HEK293T (cell line): Measurements from ENCODE around the gene C1orf210.

Experiments used
- CTCF ChIA-PET: fragments of 350-600 bp; formaldehyde crosslinking; extraction: SDS; loops from one replicate; lab custom pipeline; 2021; ENCODE audit warnings: antibody characterized with exemption, inconsistent platforms; lab: Yijun Ruan, JAX
- POLR2A ChIA-PET: fragments of 350-600 bp; formaldehyde crosslinking; extraction: SDS; loops from one replicate; lab custom pipeline; 2020; ENCODE audit warnings: antibody characterized with exemption, inconsistent platforms; lab: Yijun Ruan, JAX
- DNase-seq: peaks from one replicate; pipeline ENCODE4 v3.0.0; 2012; ENCODE audit warnings: mixed read lengths; ENCODE audit errors: extremely low spot score
- ARNT ChIP-seq: fragments of 450-650 bp; IDR thresholded peaks from 2 replicates; pipeline ENCODE4 v1.6.1; 2017; ENCODE audit warnings: mild to moderate bottlenecking
- BHLHE40 ChIP-seq: fragments of 450-650 bp; IDR thresholded peaks from 2 replicates; pipeline ENCODE4 v1.6.1; 2016; ENCODE audit warnings: mild to moderate bottlenecking, moderate library complexity, borderline replicate concordance
- CTBP1 ChIP-seq: fragments of 450-650 bp; IDR thresholded peaks from 2 replicates; pipeline ENCODE4 v1.6.1; 2016; ENCODE audit warnings: borderline replicate concordance
- ELF4 ChIP-seq: fragments of 450-650 bp; IDR thresholded peaks from 2 replicates; pipeline ENCODE4 v1.6.1; 2017; ENCODE audit warnings: antibody characterized with exemption
- FOXA1 ChIP-seq: fragments of 450-650 bp; IDR thresholded peaks from 2 replicates; pipeline ENCODE4 v1.6.1; 2016; ENCODE audit warnings: mild to moderate bottlenecking
- FOXK2 ChIP-seq: fragments of 450-650 bp; IDR thresholded peaks from 2 replicates; pipeline ENCODE4 v1.6.1; 2016; ENCODE audit warnings: mild to moderate bottlenecking
- FOXM1 ChIP-seq: fragments of 450-650 bp; IDR thresholded peaks from 2 replicates; pipeline ENCODE4 v1.6.1; 2017; ENCODE audit warnings: mild to moderate bottlenecking, borderline replicate concordance
- HDGF ChIP-seq: fragments of 450-650 bp; IDR thresholded peaks from 2 replicates; pipeline ENCODE4 v1.6.1; 2017; ENCODE audit warnings: antibody characterized with exemption, borderline replicate concordance
- L3MBTL2 ChIP-seq: fragments of 450-650 bp; conservative IDR thresholded peaks from 2 replicates; pipeline ENCODE4 v1.6.1; 2016; ENCODE audit warnings: mild to moderate bottlenecking
- LEF1 ChIP-seq: fragments of 450-650 bp; IDR thresholded peaks from 2 replicates; pipeline ENCODE4 v1.6.1; 2017; ENCODE audit warnings: mild to moderate bottlenecking, borderline replicate concordance
- NFRKB ChIP-seq: fragments of 450-650 bp; IDR thresholded peaks from 2 replicates; pipeline ENCODE4 v1.6.1; 2016; ENCODE audit warnings: mild to moderate bottlenecking, moderate library complexity
- SP1 ChIP-seq: fragments of 450-650 bp; IDR thresholded peaks from 2 replicates; pipeline ENCODE4 v1.6.1; 2017
- SUZ12 ChIP-seq: fragments of 450-650 bp; IDR thresholded peaks from 2 replicates; pipeline ENCODE4 v1.6.1; 2016; ENCODE audit warnings: mild to moderate bottlenecking
- TARDBP ChIP-seq: fragments of 450-650 bp; IDR thresholded peaks from 2 replicates; pipeline ENCODE4 v1.6.1; 2016
- ZNF384 ChIP-seq: fragments of 450-650 bp; IDR thresholded peaks from 2 replicates; pipeline ENCODE4 v1.6.1; 2016
- TF ChIP-seq, protein P1 (sequence below): fragments of 450-650 bp; IDR thresholded peaks from 2 replicates; pipeline ENCODE4 v1.6.1; 2016

The C1orf210 gene

GRCh38 chr1:43273708-43274107 lies 11.7 kb downstream of the C1orf210 start:
- ChIA-PET POLR2A (no interaction called here), CTCF (no interaction called here)
- TF ChIP-seq, protein P1, sequence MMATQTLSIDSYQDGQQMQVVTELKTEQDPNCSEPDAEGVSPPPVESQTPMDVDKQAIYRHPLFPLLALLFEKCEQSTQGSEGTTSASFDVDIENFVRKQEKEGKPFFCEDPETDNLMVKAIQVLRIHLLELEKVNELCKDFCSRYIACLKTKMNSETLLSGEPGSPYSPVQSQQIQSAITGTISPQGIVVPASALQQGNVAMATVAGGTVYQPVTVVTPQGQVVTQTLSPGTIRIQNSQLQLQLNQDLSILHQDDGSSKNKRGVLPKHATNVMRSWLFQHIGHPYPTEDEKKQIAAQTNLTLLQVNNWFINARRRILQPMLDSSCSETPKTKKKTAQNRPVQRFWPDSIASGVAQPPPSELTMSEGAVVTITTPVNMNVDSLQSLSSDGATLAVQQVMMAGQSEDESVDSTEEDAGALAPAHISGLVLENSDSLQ = no peak
- no peak for DNase-seq

DNA sequence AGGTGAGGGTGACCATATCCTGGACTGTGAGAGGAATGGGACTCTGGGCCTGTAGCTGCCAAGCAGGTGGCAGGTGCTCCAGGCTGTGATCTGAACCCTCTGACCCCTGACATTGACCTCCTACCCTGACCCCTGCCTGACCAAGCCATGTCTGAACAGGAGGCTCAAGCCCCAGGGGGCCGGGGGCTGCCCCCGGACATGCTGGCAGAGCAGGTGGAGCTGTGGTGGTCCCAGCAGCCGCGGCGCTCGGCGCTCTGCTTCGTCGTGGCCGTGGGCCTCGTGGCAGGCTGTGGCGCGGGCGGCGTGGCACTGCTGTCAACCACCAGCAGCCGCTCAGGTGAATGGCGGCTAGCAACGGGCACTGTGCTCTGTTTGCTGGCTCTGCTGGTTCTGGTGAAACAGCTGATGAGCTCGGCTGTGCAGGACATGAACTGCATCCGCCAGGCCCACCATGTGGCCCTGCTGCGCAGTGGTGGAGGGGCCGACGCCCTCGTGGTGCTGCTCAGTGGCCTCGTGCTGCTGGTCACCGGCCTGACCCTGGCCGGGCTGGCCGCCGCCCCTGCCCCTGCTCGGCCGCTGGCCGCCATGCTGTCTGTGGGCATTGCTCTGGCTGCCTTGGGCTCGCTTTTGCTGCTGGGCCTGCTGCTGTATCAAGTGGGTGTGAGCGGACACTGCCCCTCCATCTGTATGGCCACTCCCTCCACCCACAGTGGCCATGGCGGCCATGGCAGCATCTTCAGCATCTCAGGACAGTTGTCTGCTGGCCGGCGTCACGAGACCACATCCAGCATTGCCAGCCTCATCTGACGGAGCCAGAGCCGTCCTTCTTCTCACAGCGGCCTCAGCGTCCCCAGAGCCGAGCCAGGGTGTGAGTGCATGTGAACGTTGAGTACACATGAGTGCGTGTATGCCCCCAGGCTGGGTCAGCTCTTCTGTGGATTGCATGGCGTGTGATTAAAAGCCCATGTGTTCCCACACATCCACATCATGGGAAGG lies 12.5 kb downstream of the C1orf210 start:
- ChIA-PET POLR2A (no interaction called here), CTCF (no interaction called here)
- DNase-seq = no peak
- TF ChIP-seq ELF4 = no peak
- TF ChIP-seq FOXA1 = no peak
- TF ChIP-seq NFRKB = no peak
- TF ChIP-seq TARDBP = no peak
- TF ChIP-seq ZNF384 = no peak
- TF ChIP-seq HDGF = no peak
- TF ChIP-seq FOXM1 = no peak
- TF ChIP-seq BHLHE40 = no peak
- TF ChIP-seq, protein P1 = no peak
- no peak for TF ChIP-seq ARNT
- no peak for TF ChIP-seq SUZ12
- TF ChIP-seq L3MBTL2 = no peak
- TF ChIP-seq CTBP1 = no peak
- TF ChIP-seq LEF1 = no peak
- TF ChIP-seq FOXK2 = no peak
- no peak for TF ChIP-seq SP1

- ChIA-PET POLR2A (no interaction called here), CTCF (interaction anchor here (0.6 kb wide), 1 partner anchor 228 kb away, joined by 3 read pairs; no protein-coding TSS in a partner anchor)
- no peak for DNase-seq
Observed at GRCh38 chr1:43272161-43272560, 13.2 kb downstream of the C1orf210 start.

GRCh38 chr1:43271186-43272118 lies 13.9 kb downstream of the C1orf210 start:
- CTCF ChIA-PET = interaction anchor here (0.6 kb wide), 1 partner anchor 228 kb away, joined by 3 read pairs; no protein-coding TSS in a partner anchor

More at GRCh38 chr1:43272161-43272560, 13.2 kb downstream of the C1orf210 start:
- TF ChIP-seq TARDBP = no peak
- TF ChIP-seq NFRKB = no peak
- TF ChIP-seq ZNF384 = no peak
- TF ChIP-seq, protein P1 = no peak
- no peak for TF ChIP-seq L3MBTL2
- no peak for TF ChIP-seq ARNT
- TF ChIP-seq FOXA1 = no peak
- no peak for TF ChIP-seq HDGF
- no peak for TF ChIP-seq FOXM1
- no peak for TF ChIP-seq LEF1
- no peak for TF ChIP-seq ELF4
- no peak for TF ChIP-seq BHLHE40
- no peak for TF ChIP-seq SUZ12
- TF ChIP-seq CTBP1 = no peak
- no peak for TF ChIP-seq SP1
- no peak for TF ChIP-seq FOXK2

DNA sequence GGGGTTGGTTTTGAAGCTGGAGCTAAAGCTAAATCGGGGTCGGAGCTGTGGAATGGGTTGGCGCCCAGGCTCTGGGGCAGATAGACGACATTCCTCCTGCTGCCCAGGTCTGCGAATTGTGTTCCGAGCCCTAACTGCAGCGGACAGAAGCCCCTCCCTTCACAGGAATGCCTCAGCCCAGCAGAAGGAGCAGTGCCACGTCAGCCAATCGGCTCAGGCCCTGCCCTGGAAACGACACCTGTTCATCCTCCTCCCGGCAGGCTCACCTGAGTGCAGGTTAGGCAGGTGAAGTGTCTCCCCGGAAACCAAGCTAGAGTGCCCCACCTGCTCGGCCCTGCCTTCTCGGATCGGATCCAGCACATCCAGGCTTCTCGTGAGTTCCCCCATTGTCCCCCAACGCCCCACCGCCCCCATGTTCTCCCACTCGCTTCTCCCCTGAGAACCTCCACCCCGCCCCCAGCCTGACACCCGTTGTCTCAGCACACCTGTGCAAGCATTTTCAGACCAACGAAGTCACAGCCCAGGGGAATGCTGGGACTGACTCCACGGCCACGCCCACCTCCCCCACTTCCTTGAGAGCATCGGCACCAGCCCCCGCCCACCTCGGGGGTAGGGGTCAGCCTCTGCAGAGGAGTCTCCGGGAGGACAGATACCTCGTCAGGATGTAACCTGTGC lies 14.8 kb downstream of the C1orf210 start:
- POLR2A ChIA-PET = no interaction called here
- DNase-seq = no peak
- CTCF ChIA-PET = no interaction called here
- TF ChIP-seq, protein P1 = no peak
- TF ChIP-seq LEF1 (no peak), SUZ12 (no peak), ARNT (no peak), SP1 (no peak), CTBP1 (no peak), BHLHE40 (no peak), L3MBTL2 (no peak), TARDBP (no peak), NFRKB (no peak), FOXK2 (no peak), ZNF384 (no peak), HDGF (no peak), ELF4 (no peak), FOXA1 (no peak)

More at GRCh38 chr1:43271186-43272118, 13.9 kb downstream of the C1orf210 start:
- DNase-seq = no peak
- no peak for TF ChIP-seq HDGF
- no peak for TF ChIP-seq CTBP1
- TF ChIP-seq L3MBTL2 = no peak
- no peak for TF ChIP-seq NFRKB
- no peak for TF ChIP-seq ARNT
- TF ChIP-seq FOXK2 = no peak
- POLR2A ChIA-PET = no interaction called here
